CD4-positive, alpha-beta T cell treated with Interleukin-12 subunit alpha and Interleukin-12 subunit beta, for 1 hour (primary cell): ENCODE results near the gene RUNX1.
A peak's percentile ranks its signal among the peaks of the same experiment; 100 is the strongest.

Experiments
- DNase-seq: peaks from one replicate; pipeline ENCODE4 v3.0.0-alpha.2; 2020

The RUNX1 gene

DNA sequence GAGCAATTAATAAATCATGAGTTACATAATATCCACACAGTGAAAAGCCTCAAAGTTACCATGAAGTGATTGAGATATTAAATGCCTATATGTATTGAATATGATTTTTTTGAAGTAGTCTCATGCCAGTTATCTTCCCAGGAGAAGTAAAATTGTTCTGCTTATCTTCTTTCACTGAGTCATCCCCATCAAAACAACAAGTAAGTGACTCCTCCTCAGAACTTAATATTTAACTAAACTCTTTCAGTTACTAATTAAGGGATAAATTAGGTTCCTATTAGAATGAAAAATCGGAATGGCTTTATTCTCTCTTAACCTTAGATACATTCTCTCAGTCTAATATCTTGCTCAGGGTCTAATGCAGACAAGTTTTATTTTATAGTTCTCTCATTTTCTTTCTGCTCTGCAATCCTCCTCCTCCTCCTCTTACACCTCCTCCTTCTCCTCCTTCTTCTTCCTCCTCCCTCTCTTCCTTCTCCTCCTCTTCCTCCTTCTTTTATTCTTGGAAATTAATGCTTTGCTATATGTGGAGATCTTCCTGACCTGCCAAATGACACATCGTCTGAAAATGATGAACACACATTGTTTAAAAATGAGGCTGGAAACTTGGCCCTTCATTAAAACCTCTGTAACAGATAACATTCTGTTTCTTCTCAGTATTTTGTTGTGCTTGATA is 110.9 kb downstream of the RUNX1 start:
- DNase-seq = no peak

DNA sequence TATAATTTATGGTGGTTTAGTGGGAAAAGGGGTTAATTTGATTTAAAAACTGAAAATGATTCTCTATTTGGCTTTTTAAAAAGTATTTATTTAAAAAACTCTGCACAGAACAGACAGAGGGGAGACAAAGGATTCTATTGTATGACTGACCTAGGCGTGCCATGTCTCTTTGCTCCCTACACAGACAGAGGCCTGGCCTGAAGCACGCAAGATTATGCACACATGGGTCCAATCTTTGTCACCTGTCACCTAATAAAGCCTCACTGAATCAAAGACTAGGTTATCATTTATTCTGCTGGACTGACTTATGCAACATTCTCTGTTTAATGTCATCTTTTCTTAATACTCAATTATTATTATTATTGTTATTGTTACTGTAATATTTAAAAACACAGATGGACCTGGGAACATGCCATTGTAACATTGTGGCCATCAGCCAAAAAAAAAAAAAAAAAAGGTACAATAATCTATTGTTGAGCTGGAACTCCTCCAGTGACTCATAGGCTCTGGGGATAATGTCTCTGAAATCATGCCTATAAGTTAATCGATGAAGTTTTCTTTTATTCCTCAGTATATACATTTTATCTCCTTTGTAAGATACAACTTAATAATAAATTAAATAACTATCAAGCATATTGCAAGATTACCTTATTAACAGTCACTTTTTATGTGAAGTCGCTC is 112.1 kb downstream of the RUNX1 start:
- no peak for DNase-seq

DNA sequence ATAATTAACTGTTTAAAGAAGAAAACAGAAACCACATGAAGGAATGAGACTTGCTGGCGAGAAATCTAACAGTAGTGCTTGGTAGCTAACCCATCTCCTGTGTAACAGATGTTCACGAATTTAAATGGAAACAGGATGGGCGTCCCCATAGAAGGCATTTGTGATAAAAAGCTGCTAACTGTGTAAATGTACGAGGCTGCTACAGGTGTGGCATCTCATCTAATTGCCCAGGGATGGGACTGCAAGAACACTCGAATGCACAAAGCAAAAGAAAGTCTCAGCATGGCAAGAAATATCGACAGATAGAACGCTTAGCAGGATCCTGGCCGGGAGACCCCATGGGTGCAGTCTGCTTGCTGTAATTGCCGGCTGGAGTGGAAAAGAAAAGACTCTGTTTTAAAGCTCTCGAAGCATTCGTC is 112.7 kb downstream of the RUNX1 start:
- DNase-seq = peak; percentile 36

DNA sequence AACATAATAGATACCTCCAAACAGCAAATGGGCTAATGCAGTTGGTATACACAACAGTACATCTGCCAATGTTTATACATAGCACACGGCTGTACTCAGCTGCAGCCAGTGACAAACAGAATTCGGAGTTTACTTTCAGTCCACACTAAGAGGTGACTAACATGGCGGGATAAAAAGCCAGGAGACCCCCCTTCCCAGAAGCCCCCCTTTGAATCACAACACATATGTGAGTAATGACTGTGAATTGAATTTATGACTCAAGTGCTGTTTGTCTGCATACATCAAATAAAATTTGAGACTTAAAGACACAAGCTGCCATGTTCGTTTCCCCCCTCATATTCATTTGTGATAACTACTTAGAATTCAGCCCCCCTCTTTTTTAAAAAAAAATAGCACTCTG is 113.2 kb downstream of the RUNX1 start:
- DNase-seq = no peak

DNA sequence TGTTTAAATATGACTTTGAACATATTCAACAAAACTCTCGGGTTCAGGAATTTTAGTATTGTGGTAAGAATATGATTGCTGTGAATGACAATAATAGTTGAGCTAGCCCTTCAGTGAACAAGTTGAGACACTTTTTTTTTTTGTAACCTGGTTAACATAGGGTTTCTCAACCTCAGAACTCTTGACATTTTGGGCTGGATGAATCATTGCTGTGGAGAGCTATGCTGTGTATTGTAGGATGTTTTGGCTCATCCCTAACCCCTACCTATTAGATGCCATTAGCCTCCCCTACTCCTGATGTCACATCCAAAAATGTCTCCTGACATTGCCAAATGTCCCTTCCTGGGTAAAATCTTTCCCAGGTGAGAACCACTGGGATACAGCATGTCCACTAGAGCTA is 113.7 kb downstream of the RUNX1 start:
- peak; percentile 22 for DNase-seq

DNA sequence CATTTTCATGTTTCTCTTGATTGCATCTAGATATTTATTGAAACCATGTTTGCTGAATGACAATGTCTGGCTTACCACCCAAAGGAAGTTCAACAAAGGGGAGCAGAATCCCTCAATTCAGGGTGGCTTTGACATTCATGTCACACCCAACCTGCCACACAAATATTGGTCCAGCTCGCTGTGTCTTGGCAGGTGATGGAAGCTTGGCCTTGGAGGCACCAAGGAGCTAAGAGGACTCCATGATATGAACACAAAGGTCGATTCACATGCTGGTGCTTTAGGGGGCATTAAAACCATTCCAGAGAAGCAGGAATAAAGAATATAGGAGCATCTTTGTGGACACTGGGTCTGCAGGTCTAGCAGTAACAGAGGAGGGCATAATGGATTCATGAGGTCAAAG is 114.8 kb downstream of the RUNX1 start:
- no peak for DNase-seq

DNA sequence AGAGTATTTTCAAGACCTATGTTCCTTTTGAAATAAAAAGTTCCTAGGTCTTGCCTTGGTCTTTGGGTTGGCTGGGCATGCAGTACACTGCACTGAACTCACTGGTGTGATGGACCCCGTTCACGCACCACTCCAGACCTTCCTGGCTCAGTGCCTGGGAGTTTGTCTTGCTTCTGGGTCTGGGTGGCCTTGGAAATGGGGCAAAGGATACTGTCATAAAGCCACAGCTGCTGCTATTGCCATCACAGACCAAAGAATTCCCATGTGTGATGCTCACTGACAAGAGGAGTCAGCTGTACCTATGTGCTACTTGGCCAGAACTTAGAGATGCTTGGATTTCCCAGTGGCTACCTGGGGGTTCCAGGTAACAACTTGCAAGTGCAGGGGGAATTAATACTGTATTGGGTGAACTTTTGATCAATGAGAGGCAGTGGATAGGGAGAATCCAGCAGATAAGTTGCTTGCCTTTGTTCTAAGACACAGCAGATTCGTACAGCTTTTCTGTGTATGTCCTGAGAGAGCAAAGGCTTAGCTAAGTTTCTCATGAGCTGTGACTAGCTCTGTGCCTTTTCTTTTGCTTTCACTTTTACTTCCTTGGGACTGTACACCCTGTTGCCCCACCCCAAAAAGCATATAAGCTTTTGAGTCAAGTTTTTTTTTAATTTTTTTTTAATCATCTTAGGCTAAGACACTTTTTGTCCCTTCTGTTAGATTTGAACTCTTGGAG is 115.3 kb downstream of the RUNX1 start:
- DNase-seq = peak; percentile 75

DNA sequence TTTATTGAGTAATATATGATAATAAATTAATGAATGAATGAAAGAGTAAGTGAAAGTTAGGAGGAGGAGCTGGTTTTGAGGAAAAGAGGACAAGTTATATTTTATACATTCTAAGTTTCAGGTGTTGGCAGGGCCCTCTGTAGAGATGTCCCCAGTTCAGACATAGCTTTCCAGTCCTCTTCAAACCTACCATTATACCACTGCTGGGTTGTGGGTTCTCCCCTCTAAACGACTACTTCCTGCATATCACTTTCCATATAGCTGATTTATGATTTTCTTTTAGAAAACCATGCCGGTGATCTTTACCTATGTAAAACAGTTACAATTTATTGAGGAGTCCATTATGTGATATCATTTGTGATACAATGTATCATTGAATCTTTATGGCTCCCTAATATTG is 116.9 kb downstream of the RUNX1 start:
- peak; percentile 18 for DNase-seq

DNA sequence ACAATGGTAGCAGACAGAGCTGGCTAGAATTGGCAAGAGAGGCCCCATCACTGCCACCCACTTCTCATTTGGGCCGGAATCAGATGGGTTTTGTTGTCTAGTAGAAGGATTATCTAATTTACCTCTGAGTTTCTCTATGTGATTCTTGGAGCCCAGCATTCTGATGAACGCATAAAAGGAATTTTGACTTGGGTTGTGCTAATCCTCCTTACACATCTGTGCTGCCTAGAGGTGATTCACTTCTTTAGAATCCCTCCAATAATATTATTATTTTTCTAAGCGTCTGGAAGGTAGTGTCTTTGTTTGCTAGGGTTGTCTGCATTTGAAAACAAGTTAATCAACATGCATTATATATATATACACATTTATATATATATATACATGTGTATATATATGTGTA is 118.1 kb downstream of the RUNX1 start:
- DNase-seq = no peak

DNA sequence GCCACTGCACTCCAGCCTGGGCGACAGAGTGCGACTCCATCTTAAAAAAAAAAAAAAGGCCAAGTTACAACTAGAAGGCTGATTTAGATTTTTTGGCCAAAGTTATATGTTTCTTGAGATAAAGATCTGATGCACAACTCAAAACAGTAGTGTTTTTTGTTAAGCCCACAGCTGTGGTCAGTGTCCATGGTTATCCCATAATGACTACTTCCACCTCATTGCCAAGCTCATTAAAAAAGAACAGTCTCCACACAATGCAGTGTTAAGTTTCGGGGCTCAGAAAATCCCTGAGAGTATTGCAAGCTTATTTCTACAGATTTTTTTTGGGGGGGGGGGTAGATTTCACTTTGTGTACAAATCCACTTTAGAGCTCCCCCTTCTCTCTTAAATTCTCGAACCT is 120.5 kb downstream of the RUNX1 start:
- DNase-seq = no peak

DNA sequence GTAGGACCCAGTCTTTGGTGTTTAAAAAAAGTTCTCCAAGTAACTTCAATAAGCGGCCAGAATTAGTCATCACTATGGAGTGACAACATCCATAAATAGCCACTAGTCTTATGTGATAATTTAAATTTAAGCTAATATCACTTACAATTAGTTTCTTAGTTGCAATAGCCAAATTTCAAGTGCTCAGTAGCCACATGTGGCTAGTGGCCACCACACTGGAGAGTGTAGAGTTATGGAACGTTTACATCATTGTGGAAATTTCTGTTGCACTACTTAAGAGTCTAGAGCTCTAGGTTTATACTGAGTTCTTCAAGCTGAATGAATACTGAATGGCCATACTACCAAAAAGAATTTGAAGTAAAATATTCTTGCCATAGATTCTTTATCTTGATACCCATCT is 121.1 kb downstream of the RUNX1 start:
- no peak for DNase-seq

DNA sequence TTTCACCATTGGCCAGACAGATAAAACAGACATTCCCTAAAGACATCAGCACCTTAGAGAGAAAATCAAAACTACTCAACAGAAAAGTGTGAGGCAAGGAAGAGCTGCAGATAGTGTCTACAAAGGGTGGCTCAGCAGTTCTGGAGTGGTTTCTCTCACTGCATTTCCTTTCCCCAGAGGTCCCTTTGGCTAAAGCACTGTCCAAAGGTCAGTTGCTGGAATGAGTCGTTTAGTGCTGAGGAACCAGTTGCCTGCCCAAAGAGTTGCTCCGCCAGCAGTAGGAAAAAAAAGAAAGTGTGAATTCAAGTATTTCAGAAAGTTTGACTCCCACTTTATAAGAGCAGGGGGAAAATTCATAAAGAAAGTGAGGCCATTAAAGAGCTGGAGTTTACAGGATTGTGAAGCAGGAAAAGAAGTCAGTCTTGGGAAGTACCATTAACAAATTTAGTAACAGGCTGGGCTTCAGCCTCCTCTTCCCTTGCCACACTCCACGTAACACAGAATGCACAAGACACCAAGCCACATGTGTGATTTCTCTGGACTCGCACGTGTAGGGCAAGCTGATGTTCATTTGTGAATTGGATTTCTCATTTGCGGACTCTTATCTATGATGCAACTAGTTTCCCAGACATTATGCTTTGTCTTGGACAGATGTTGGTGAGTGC is 122.2 kb downstream of the RUNX1 start:
- DNase-seq = no peak

DNA sequence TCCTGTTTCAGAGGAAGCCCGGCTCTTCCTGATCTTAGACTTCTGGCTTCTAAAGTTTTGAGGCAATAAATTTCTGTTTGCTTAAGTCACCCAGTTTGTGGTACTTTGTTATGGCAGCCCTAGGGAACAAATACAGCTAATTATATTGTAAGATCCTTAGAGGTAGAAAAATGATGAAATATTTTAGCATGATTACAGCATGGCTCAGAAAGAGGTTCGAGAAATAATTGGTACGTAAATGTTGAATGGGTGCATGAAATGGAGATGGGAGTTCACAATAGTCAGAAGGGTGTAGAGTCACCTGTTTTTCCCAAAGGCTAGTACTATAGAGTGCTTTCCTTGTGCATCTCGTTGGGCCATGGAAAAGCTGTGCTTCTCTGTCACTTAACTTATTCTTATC is 123.5 kb downstream of the RUNX1 start:
- DNase-seq = no peak

DNA sequence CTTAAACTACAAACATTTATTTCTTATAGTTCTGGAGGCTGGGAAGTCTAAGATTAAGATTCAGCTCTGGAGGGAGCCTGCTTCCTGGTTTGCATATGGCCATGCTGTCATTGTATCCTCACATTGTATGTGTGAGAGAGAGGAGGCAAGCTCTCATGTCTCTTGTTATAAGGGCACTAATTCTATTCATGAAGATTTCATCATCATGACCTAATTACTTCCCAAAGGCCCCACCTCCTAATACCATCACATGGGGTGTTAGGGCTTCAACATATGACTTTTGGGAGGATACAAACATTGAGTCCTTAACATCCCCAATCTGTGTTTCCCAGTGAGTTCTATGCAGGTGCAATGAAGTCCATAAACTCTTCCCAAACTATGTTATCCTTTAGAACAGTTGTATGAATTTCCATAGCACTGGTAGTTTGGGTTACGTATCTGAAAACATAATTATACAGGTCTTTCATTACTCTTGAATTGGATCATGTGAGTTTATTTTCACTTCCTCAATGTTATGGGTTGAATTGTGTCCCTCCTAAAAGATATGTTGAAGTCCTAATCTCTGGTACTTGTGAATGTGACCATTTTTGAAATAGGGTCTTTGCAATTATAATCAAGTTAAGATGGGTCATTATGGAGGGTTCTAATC is 124.2 kb downstream of the RUNX1 start:
- DNase-seq = no peak

DNA sequence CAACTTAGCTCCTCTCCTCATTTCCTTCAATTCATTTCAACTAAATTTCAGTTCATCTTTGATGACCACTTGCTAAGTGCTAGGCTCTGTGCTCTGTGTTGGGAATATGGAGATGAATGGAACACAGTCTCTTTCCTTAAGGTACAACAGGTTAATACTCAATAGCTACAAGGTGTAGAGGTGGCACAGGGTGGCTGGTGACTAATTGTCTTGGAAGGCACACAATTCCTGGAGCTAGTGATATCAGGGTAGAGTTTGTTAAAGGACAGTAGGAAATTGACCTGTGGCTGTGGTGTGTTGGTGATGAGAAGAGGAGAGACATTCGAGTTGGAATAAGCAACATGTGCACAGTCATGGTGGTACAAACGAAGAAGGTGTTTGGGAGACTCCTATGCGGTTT is 124.9 kb downstream of the RUNX1 start:
- DNase-seq = no peak

DNA sequence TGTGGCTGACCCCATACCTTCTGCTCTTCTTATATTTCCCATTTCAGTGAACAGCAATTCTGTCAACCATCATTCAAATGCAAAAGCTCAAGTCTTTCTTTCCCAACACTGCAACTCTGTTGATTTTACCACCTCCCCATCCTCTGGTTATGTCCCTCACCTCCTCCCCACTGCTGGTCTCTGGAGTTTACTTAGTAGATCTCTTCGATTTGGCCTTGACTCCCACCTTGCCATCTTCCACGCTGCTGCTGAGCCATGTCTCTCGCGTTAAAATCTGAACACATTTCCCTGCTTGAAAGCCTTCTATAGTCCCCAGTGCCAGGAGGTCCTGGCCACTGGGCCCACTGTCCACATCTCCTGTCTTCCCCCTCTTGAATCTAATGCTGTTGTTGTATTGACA is 125.5 kb downstream of the RUNX1 start:
- no peak for DNase-seq

DNA sequence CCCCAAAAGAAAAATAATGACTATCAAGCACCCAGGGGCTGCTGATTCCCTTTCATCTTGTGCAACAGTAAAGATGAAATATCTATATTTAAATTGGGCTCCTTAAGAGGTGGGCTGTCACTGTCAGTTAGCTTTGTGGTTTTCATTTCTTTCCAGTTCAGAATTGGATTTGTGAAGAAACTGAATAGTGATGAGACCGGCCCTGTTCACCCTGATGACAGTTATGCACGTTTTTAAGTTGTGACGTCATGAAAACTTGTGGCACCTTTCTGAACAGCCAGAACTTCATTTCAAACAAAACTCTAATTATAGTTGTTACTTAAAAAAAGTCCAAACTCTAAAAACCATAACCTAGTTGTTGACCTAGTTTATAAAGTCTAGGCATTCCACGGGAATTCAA is 125.9 kb downstream of the RUNX1 start:
- DNase-seq = no peak

DNA sequence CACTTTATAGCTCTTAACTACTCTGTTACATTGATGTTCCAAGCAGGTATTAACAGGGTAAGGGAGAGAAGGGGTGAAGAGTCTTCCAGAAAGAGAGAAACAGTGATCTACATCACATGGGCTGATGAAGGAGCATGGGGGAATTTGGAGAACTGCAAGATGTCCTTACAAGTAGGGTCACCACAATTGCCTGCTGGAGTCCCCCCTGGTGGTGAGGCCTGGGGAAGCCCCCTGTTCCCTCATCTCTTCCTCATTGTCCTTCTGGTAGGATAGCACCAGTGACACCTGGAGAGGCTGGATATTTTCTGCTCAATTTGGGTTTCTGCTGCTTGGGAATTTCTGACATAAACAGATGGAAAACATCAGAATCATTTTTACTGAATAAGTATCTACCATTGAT is 126.6 kb downstream of the RUNX1 start:
- DNase-seq = no peak

DNA sequence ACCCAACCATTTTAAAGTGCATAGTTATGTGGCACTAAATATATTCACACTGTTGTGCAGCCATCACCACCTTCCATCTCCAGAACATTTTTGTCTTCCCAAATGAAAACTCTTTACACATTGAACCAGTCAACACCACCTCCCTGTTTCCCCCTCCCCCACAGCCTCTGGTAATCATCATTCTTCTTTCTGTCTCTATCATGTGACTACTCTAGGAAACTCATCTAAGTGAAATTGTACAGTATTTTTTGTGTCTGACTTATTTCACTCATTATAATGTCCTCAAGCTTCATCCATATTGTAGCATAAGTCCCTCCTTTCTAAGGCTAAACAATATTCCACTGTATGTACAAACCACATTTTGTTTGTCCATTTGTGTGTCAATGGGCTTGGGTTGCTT is 128.0 kb downstream of the RUNX1 start:
- DNase-seq = no peak

DNA sequence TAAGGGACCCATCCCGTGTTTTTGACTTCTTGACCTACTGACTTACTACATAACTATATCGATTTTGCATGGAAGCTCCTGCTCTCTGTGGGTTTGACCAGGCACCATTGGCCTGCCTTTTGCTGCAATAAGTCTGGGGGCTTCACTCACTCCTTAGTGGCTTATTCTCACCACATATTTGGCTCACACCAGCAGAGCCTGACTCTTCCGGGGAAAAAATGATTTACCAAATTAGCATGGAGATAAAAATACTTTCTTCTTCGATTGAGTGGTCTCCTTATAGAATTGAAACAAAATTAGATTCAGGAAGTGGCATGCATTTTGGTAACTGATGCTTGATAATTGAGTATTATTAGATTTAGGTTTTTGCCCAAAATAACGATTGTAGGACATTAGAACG is 129.7 kb downstream of the RUNX1 start:
- no peak for DNase-seq

DNA sequence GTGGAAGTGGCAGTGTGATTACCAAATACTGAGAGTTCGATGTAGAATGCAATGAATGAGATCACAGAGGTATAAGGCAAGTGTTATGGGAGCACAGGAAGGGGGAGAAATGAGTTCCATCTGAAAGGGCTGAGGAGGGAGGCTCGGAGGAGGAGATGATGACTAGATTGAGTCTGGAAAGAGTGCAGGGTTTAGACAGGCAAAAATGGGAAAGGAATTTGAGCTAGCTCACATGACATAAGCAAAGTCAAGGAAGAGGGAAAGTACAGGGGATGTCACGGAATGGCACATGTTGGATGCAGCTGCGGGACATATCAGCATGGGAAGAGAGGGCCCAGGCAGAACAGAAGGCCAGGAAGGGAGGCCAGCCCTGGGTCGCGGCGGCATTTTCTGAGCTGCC is 132.7 kb downstream of the RUNX1 start:
- no peak for DNase-seq

DNA sequence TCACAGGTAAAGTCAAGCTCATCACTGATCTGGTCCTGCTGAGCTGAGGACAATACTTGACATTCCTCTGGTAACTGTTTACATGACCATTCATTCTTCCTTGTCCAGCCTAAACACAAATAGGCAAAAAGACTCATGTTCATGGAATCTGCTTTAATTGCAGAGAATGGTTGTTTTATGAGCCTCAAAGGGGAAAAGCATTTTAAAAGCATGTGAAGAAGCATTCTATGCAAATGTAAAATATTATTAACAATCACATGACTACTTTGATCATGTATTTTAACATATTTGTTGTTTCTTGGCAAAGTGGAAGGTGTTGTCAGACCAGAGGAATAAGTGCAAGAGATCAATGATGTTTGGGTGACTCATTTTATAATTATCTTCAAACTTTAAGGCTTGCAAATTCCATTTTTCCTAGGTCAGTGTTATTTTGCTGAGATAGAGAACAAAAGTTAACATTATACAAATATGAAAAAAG is 133.7 kb downstream of the RUNX1 start:
- no peak for DNase-seq

DNA sequence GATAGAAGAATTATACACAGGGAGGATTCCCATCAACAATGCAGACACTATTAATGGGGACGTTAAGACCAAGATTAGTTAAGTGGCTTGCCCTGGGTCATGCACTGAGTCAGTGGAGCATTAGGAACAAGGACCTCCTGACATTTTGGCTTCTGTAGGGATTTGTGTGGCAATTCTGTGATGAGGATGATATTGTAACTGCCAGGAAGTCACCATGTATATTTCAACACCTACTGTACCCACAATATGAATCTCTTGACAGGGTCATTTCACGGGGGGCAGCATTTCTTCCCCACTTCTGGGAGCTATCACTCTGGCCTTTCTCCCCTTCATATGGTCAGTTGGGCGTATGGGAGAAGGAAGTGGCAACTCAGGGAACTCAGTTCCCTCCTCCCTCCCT is 134.9 kb downstream of the RUNX1 start:
- DNase-seq = no peak
